A172 (cell line): ENCODE results near the gene HYAL1. TPM values are rescaled to one million over a fixed set of nuclear protein-coding genes. Genes with fewer than 3 reads are reported as not detected.
A peak's percentile ranks its signal among the peaks of the same experiment; 100 is the strongest.
"Not testable (repeated sequence)": the region's sequence is repeated elsewhere in the genome, so short reads cannot be mapped to it uniquely, and the experiment has no call there.

ENCODE experiments used
- DNase-seq: peaks from one replicate; pipeline ENCODE4 v3.0.0-alpha.2; 2015; ENCODE audit warnings: low spot score
- total RNA-seq: library from RNA; depleted of rRNA; stranded (reverse); fragments of >200 nt; shearing (Covaris generic); gene quantifications from 2 replicates; pipeline ENCODE4 v1.2.3, GENCODE V29; 2014

HYAL1 gene
- total RNA-seq, 1 experiment from 2014 or later = 0.72 TPM

DNA sequence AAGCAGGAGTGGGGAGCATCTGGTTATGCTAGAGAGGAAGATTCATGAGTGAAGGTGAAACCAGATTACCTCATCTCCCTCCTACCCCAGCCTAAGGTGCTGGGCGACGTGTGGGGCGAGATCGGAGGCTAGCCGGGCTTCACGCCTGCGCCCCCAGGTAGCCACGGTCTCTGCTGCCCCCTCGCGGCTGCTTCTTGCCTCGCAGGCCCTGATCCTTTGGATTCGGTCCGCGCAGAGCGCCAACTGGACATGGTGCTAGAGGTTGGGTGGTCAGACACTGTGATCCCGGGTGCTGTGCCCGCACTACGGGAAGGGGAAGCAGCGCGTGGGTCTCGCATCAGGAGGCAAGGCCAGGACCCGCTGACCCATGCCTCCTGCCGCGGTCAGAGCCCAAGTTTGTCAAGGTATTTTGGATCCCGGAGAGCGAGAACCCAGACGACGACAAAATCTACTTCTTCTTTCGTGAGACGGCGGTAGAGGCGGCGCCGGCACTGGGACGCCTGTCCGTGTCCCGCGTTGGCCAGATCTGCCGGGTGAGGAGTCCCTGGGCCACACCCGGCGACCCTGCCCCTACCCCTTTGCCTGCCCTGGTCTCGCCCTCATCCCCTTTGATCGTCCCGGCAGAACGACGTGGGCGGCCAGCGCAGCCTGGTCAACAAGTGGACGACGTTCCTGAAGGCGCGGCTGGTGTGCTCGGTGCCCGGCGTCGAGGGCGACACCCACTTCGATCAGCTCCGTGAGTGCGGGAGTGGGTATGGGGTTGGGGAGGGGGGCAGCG, 30.3 kb downstream of the HYAL1 start:
- peak; percentile 60 for DNase-seq

GRCh38 chr3:50272538-50272910, 30.9 kb downstream of the HYAL1 start:
- not testable (repeated sequence) for DNase-seq

- DNase-seq = no peak
These were observed 31.9 kb downstream of the HYAL1 start for GRCh38 chr3:50271314-50271936.

DNA sequence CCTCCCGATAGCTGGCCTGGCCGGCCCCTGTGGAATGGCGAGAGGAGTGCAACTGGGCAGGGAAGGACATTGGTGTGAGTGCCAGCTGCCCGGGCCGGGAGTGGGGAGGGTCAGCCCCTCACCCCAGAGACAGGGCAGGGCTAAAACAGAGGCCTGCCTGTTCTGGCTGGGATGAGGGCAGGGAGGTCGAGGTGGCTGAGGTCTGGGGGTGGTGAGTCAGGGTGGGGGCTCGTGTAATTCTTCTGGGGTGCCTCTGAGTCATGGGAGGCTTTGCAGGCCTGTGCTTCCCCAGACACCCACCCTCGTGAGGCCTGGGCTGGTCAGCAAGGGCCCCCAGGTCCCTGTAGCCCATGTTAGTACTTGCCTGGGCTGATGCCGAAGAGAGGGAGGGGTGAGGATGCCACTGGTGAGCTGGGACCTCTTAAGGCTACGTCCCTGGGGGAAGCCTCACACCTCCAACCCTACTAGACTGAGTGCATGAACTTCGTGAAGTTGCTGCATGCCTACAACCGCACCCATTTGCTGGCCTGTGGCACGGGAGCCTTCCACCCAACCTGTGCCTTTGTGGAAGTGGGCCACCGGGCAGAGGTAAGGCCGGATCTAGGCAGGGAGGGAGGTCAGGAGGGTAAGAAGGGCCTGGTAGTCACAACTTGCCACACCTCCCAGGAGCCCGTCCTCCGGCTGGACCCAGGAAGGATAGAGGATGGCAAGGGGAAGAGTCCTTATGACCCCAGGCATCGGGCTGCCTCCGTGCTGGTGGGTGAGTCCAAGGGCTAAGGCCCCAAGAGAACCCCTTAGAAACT, 32.8 kb downstream of the HYAL1 start:
- no peak for DNase-seq

GRCh38 chr3:50269977-50270413, 33.4 kb downstream of the HYAL1 start:
- peak; percentile 62 for DNase-seq

GRCh38 chr3:50269460-50269859, 33.9 kb downstream of the HYAL1 start:
- DNase-seq = no peak

DNA sequence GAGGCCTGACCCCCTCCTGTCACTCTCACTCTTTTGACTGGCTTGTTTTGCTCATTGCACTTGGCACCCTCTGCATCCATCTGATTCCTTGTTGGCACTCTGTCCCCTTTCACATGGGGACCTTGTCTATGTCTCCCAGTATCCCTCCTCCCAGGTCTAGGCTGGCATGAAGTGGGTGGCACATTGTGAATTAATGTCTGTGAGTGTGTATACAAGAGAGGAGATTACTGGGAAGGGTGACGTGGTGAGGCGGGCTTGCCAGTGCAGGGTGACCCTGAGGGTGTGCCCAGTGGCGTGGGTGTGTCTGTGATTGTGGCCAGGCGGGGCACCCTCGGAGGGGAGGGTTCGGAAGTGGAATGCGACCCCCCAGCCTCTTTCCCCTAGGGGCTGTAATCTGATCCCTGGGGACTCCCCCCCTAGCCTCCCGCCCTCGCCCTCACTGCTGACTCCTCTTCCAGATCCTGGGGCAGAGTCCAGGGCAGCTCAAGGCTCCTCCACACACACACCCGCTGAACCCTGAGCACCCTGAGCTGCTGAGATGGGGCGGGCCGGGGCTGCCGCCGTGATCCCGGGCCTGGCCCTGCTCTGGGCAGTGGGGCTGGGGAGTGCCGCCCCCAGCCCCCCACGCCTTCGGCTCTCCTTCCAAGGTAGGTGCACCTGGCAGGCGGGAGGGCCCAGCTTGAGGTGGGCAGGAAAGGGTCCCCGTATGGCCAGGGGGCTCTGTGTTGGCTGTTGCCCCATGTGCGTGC, 34.5 kb downstream of the HYAL1 start, which contains the start of gene SEMA3B:
Gene SEMA3B, plus strand, starts transcription at position 445 of the 749 bp plus-strand sequence. Its CDS starts 94 bp downstream, at position 539.
- peak; percentile 82 for DNase-seq

- no peak for DNase-seq
These were observed 35.1 kb downstream of the HYAL1 start for GRCh38 chr3:50268276-50268675.

DNA sequence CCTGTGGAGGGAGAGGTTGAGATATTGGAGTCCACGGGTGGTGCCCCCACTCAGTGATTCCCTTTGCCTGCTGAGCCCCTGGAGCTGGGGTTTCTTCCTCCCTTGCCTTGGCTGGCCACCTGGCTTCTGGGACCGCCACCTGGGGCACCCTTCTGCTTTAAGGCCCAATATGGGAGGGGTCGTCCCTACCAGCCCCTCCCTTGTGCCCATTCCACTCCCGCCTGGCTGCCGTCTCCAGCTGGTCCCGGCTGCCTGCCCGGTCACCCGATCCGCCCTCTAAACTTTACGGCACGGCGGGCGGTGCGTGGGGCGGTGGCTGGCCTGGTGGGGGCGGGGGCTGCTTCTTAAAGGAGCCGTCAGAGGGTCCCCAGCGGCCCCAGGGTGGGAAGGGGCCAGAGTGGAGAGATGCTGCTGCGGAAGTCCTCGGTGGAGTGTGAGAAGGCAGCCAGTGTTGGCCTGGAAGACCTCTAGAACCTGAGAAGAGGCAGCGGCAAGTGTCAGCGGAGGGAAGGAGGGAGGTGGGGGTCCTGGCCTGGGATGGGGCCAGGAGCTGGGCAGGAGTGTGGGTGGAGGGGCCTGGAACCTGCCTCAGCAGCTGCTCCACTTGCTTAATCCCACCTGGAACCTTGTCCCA, 36.0 kb downstream of the HYAL1 start:
- DNase-seq = no peak

DNA sequence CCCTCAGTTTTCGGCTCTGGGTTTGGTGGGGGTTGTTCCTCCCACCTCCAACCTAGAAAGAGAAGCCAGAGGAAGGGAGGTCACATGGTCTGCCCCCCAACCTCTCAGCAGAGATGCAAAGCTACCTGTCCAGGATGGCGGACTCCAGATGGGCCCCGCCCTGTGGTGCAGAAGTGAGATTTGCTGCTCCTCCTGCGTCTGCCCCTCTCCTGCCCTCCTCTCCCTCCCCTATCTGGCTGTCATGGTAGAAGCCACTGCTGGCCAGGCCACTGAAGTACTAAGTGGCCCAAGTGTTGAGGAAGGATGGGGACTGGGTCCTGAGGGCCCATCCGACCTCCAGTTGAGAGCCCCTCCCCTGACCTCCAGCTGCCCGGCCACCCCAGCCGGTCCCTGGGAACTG, 36.5 kb downstream of the HYAL1 start:
- DNase-seq = no peak

- DNase-seq = no peak
These were observed 37.4 kb downstream of the HYAL1 start for GRCh38 chr3:50266017-50266416.

DNA sequence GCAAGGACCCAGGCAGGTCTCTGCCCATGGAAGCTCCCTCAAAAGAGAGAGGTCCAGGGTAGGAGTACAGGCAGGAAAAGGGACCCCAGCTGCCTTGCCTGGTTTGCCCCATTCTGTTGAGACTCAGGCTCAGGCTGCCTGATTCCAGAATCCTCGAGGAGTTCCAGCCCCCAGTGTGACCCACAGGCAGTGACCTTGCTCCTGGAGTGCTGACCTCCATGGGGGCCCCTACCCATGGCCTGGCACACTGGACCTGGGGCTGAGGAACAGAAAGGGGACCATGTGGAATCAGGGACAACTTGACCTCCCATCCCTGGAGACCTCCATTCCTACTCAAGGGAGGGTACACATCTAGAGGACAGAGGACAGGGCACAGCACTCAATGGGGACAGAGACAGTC, 37.8 kb downstream of the HYAL1 start:
- no peak for DNase-seq

DNA sequence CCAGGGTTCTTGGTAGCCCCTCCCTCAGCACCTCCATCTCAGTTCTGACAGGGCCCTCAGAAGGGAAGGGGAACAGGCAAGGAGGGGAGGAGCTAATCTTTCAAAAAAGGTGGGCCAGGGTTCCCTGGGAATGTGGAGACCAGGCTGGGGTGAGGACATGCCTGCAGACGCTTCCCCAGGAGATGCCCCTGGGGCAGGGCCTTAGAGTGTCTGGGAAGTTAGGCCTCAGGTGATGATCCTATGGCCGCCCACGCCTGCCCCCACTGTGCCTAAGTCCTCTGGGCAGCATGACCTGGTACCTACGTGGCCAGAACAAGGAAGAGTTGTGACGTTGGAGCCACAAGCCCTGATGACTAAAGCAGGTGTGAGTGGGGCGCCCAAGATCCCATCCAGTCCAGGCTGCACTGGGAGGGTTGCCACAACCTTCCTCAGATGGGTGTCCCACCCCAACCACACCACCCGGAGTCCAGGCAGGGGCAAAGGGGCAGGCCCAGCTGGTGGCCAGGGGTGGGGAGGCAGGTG, 38.3 kb downstream of the HYAL1 start:
- DNase-seq = peak; percentile 73

DNA sequence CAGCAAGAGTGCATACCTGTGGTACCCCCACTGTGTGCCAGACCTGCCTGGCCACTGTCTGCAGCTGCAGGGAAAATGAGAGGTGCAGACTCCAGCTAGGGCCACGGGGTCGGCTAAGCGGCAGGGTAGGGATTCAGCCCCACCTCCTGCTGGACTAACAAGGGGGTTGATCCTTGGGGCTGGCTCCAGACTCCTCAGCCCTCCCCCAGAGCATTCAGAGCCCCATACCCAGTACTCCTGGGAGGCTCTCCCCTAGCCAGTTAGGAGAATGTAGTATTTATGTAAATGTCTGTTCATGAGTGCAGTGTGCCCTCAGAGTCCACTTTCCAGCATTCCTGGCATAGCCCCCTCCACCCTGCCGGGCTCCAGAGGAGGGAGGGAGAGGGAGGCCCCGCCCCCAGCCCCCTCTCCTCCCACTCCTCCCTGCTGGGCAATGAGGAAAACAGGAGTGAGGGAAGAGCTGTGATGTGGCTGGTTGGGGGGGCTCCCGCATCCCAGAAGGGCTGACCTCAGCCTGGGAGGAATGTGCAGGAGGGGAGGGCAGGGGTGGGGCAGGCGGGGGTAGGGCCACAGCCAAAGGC, 38.9 kb downstream of the HYAL1 start:
- peak; percentile 96 for DNase-seq

DNA sequence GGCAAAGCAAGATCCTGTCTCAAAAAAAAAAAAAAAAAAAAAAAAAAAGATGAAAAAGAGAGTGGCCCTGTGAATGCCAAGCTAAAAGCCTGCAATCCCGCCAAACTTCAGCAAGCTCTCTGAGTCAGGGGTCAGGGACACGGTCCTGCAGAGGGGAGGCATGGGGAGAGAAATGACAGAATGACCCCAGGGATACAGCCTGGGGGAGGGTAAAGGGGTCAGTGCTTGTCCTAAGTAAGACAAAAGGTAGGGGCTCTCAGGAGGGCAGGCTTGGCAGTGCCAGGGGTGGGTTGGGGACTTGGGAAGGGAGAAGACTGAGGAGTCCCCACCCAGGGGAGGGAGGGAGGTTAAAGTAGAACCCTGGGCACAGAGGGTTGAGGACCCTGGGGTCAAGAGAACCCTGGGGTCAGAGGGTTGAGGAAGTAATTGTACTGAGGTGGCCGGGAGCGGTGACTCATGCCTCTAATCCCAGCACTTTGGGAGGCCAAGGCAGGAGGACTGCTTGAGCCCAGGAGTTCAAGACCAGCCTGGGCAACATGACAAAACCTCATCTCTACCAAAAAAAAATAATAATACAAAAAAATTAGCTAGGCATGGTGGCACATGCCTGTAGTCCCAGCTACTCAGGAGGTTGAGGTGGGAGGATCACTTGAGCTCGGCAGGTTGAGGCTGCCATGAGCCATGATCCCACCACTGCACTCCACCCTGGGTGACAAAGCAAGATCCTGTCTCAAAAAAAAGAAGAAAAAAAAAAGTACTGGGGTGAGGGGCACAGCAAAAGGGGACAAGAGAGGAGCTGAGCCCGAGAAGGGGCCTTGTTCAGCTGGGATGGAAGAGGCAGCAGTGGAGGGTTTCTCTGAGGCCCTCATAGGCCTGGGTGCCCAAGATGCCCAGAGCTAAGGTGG, 39.6 kb downstream of the HYAL1 start:
- no peak for DNase-seq

DNA sequence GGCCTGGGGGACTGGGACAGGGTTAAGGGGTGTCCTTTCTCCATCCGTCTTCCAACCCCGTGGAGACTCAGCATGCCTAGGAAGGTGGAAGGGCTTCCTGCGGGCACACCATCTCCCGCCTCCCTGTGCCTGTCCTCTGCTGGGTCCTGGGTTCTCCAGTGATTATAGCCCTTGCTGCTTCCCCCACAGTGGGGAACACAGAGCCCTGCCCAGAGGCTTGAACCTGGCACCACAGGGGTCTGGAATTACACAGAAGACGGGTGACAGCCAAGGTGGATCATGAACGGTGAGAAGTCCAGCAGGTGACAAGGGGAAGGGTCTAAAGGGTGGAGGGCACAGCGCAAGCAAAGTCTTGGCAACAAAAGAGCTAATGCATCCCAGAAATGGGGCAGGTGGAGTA, 40.6 kb downstream of the HYAL1 start:
- DNase-seq = no peak

DNA sequence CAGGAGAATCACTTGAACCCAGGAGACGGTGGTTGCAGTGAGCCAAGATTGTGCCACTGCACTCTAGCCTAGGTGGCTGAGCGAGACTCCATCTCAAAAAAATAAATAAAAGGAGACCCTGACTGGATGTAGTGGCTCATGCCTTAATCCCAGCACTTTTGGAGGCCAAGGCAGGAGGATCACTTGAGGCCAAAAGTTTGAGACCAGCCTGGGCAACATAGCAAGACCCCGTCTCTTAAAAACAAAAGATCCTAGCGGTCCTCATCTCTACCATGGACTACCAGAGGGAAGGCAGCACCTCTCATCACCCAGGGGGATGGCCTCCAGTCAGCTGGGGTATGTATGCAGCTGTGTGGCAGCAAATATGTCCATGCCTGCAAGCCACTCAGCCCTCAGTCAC, 41.2 kb downstream of the HYAL1 start:
- DNase-seq = not testable (repeated sequence)

DNA sequence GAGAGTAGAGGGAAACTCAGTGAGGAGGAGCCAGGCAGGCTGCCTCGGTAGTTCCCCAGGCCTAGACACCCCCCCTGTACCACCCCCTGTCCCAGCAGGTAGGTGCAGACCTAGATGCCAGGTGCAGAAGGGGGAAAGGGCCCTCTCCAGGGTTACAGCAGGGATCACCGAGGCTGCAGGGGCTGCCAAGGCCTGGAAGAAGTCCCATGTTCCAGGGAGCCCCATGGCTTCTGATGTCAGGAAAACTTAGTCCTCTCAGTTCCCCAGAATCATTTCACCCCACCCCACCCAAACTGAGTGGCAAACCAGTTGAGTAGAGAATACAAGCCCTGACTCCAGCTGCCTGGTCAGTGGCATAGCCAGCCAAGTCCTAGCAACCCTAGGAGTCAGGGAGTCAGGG, 41.9 kb downstream of the HYAL1 start:
- DNase-seq = no peak

GRCh38 chr3:50260942-50261441, 42.4 kb downstream of the HYAL1 start:
- DNase-seq = no peak
